Fibroblast of skin of abdomen (primary cell): ENCODE results near the gene ATP2A3.

Experiments used
- DNase-seq: peaks from one replicate; pipeline ENCODE4 v3.0.0-alpha.2; 2013

The ATP2A3 gene

DNA sequence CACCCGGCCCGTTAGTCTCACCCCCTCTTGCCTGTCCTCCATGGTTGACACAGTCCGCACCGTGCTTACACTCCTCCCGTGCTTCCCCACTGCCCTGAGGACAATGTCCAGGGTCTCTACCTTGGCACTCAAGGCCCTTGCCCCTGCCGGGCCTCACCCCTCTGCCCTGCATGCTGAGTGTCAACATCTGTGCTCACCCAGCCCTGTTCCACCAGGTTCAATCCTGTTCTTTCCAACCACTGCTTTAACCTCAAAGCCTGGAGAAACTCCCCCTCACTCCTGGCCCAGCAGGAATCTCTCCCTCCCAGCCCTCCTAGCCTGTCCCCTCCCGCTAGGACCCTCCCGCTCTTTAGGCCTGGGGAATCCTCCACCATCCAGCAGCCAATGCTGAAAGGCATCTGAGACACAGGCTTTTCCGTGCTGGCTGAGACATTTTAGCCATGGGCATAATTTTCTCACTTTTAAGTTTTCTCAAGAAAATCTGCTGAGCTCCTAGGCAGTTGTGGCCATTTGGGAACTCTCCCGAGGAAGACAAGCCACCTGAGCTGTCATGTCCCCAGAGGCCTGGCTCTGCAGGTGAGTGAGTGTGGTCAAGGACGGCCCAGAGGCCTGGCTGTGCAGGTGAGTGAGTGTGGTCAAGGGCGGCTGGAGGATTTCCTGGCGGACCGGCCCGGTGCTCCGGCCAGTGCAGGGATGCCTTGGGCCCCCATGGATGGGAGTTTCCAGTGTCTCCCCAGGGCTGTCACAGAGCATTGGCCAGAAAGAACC is 37.2 kb downstream of the ATP2A3 start:
- DNase-seq: no peak

GRCh38 chr17:3925684-3926485 is 38.4 kb downstream of the ATP2A3 start:
- DNase-seq: no peak

DNA sequence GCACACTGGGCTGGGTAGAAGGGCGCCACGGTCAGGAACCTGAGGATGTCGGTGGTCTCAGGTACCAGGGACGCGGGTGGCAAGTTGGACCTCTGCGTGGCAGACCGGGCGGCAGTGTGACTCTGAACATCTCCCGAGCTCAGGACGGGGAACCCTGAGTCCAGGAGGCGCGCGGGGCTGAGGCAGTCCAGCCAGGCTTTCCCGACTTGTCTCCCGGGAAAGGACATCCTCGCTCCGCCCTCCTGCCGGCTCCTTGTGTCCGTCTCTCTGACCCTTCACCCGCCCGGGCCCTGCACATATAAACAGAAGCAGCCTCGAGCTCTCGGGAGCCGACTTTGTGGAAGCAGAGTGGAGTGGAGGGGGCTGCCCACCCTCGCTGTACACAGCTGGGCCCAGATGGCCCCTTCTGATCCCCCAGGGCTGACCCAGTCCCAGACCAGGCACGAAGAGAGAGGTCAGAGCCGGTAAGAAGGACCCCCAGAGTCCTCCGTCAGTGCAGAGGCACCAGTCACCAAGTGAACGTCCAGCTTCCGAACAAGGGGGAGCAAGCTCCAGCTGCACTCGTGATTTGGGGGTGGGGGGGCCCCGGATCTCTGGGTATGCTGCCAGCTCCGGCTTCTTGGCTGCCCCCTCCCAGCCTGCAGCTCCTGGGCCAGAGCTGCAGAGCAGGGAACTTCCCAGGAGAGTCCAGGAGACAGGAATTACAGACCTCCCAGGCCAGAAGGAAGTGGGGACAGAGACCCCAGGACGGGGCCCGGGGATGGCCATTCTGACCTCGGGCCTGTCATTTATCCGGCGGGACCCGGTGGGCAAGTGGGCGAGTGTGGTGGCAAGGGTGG is 39.5 kb downstream of the ATP2A3 start:
- no peak for DNase-seq

- no peak for DNase-seq
Observed at GRCh38 chr17:3923466-3924190, 40.6 kb downstream of the ATP2A3 start.

GRCh38 chr17:3922765-3923164 is 41.5 kb downstream of the ATP2A3 start:
- DNase-seq: no peak

- DNase-seq: no peak
Observed at GRCh38 chr17:3921502-3922319, 42.5 kb downstream of the ATP2A3 start.

DNA sequence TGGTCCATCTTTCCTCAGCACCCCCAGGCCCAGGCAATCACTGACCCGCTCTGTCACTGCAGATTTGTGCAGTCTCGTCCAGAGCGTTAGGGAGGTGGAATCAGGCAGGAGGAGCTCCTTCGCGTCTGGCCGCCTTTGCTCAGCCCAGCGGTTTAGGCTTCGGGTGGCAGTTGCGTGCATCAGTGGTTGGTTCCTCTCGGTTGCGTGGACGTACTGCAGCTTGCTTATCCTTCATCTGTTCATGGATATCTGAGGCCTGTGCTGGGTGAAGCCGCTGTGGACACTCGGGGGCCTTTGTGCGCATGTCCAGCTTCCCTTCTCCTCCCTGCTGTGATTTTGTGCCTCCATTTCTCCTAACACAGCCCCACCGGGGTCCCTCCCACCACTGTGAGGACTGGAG is 43.2 kb downstream of the ATP2A3 start:
- no peak for DNase-seq

- no peak for DNase-seq
Observed at GRCh38 chr17:3919123-3919624, 45.1 kb downstream of the ATP2A3 start.

GRCh38 chr17:3918372-3919122 is 45.7 kb downstream of the ATP2A3 start:
- no peak for DNase-seq

DNA sequence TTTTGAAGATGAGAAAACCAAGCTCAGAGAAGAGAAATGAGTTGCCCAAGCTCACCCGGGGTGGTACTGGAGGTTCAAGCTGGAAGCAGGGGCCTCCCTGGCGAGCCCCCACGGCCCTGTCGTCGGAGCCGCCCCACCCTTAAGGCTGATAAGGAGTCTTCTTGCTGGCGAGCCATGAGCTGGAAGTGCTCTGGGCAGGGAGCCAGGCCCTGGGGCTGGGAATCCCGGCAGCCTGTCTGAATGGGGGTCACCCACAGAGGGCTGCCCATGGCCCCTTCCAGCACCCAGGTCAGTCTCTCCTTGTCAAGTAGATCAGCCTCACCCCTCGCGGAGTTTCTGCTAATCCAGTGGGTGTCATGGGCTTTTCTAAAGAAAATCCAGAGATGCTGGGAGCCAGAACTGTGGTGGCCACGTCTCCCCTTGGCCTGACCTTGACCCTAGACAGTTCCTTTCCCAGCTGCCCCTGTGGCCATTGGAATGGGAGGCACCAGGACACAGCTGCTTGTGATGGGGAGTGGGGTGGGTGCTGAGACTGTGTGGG is 46.8 kb downstream of the ATP2A3 start:
- DNase-seq: no peak

DNA sequence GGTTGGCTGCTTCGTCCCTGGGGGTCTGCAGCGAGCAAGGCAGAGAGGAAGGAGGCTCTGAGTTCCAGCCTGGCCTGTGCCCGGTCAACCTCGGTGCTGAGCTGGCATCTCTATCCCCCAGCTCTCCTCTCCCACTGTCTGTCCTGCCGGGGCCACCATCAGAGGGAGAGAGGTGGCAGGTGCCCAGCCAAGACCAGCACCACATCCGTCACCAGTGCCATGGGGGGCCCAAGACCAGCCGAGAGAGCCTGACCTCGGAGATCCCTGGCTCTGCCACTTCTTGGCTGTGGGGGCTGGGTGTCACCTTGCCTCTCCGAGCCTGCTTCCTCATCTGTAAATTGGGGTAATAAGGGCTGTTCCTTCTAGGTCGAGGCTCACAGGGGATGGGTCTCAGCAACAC is 47.4 kb downstream of the ATP2A3 start:
- DNase-seq: no peak

- no peak for DNase-seq
Observed at GRCh38 chr17:3915995-3916696, 48.1 kb downstream of the ATP2A3 start, which contains the start of gene P2RX1. Gene P2RX1 (minus strand): TSS chr17:3916465. CDS start chr17:3916225, 240 bp downstream.

DNA sequence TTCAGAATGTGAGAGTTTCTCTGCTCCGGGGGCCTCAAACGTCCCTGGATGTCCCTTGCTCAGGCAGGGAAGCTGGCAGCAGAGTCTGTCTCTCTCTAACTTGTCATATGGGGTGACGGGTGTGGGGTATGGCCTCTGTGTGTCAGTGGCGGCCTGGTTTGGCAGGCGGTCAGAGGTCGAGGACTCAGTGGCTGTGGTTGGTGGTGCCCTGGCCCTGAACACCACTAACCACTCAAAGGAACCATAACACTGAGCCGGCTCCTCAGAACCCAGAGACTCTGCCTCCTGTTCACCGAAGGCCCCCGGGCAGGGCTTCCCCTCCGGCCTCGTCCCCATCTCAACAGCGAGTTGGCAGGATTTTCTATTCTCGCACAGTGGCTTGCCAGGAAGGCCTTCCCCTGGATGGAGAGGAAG is 48.6 kb downstream of the ATP2A3 start:
- DNase-seq: no peak

DNA sequence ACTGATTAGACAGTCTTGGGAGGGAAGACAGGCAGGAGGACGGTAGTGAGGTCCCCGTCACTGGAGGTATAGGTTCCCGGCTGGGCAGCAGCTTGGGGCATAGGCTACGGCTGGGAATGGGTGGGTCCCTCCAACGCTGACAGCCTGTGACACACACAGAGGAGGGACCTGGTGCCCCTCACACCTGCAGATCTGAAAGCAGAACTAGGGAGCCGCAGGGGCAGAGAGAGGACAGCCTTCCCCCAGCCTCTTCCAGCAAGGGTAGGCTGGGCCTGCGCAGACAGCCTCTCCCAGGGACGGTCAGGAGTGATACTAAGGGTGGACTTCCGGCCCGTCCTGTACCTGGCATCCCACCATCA is 49.9 kb downstream of the ATP2A3 start:
- DNase-seq: no peak

DNA sequence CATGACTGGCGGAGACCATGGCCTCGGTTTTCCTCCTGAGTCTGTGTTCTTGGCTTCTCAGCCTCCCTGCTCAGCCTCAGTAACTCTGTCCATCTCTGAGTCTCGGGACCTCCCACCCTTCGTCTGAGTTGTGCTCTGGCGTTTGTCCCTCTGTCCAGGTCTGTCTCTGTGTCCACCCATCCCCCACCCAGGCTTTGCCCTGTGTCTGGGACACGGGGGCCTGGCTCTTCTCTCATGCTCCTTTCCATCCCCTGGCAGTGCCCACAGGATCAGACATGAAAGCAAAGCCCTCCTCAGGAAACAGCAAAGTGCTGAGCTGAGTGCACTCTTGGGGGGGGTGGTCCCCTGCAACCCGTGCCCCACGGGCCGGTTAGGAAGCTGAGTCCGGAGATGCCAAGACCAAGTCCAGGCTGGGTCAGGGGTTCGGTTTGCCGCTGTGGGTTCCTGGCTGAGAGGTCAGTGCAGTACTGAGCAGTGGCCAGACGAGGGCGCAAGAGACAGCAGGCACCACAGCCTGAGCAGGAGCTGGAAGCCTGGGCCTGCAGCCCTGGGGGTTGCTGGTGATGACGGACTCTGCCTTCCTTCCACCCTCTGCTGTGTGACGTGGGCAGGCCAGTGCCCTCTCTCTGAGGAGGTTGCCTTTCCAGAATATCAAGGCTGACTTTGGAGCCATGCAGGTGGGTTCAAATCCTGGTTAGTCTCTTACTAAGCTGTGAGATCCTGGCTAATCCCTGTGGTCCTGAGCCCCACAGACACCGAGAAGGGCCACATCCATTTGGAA is 50.5 kb downstream of the ATP2A3 start:
- peak; percentile 68 for DNase-seq

DNA sequence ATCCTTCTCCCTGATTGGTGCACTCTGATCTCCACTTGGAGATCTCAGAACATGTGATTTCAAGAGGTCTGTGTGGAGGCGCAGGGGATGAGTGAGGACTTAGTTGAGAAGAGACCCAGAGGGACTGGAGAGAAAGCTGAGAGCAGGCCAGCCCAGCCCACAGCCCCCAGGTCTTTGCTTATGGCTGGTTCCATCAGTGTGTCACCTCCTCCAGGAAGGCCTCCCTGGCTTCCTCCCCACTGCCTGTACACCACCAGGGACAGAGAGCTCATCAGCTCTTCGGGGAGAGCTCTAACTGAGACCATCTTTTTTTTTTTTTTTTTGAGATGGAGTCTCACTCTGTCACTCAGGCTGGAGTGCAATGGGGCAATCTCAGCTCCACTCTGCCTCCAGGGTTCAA is 51.4 kb downstream of the ATP2A3 start:
- DNase-seq: no peak

- DNase-seq: no peak
Observed at GRCh38 chr17:3911271-3912053, 52.8 kb downstream of the ATP2A3 start.
